GM21528 (cell line): ENCODE measurements around the gene ABCC11.

Source experiments
- ATAC-seq: cut with Tn5 transposase; IDR thresholded peaks from one replicate; pipeline ENCODE4 v1.9.1; 2021; ENCODE audit warnings: mild to moderate bottlenecking, moderate library complexity; ENCODE audit not compliant: unreplicated experiment, low FRiP score

ABCC11 gene

DNA sequence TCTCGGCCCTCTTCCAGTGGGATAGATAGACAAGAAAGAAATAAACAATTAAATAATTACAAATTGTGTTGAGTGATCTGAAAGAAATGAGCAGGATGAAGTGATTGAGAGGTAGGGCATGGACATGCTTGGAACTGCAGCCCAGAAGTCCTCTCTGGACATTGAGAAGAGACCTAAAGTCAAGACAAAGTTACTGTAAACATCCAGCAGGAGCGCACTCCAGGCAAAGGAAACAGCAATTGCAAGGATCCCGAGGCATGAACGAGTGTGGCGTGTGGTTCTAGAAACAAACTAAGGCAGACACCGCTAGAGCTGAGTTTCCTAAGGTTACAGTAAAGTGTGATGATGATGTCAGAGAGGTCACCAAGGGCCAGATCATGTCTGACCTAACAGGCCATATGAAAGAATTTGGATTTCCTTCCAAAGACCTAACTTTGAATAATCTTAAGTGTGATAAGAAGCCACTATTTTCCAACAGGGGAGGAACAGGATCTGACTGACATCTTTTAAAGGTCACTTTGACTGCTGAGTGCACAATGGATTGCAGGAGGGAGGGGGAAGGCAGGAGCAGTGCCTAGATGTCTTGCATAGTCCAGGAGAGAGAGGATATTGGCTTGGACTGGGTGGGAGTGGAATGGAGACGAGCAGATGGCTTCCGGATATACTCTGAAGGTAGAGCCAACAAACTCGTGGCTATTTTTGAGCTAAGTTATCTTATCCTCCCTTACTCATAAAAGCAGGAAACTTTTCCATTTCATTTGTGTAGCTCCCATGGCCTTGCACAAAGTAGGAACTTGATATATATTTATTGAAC, 110.6 kb downstream of the ABCC11 start:
- ATAC-seq = no peak

DNA sequence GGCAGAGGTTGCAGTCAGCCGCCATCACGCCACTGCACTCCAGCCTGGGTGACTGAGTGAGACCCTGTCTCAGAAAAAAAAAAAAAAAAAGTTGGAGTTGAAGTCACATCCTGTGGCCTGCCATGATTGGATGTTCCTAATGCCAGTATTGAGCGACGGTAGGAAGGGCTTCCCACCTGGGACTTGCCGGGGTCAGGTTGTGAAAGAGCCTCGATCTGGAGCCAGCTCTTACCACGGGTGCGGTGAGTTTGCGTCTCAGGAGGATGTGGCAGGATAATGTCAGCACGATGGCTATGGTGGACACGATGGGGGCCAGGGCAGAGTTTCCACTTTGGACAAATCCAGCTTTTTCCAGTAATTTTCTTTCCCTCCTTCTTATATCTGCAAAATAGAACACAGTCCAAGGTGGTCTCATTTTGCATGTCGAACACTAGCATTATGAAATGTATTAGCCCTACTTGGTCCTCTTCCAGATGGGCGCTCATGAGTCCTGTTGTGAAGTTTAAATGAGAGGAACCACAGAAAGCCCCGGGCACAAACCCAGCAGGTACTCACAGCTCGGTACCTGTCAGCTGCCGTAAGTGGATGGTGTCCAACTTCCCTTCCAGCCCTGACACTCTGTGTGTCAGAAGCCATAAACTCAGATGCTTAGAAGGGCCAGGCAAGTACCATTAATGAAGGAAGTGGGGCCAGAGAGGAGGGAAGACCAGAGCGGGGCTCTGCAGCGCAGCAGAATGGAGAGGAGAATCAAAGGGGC, 113.7 kb downstream of the ABCC11 start:
- no peak for ATAC-seq

DNA sequence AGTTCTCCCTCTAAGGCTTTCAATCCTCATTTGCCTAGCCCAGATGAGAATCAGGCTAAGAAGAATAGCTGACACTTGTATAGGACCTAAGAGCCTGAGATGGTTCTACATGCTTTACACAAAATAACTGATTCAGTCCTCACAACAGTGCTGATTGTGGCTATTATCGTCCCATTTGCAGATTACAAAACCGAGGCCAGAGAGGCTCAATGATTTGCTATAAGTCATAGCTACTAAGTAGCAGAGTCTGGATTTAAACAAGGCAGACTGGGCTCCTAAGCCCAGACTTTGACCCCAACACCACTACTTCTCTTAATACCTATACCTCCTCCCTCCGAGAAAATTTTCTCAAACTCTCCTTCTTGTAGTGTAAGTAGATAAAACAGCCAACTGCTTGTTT, 114.6 kb downstream of the ABCC11 start:
- ATAC-seq = no peak

DNA sequence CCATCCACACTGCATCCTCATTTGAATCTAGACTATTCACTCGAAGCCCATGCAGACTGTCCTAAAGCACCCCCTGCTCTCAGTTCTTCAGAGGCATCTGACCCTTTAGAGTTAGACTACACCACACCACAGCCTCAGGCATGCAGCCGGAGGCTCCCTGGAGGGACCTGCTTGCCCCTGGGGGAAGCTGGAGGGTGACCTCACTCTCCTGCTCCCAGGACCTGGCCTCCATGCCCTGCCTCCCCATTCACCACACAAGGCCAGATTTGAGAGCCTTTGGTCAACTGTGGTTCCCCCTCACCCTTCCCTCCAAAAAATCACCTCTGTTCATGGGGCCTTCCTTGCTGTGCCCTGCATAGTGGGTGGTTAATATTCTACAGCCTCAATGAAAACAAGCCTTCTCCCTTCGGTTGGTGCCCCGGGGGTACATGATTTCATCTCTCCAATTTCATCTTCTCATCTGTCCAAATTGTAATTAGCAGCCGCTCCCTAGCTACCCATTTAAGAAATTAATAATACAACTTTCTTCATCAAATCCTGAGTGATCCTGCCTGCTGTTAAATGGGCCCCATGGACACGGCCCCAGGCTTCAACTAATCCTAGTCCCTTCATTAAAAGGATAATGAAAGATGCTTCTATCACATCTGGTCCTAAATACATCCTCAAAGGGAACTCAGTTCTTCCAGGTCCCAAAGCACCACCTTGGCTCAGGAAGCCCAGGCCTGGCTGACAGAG, 116.0 kb downstream of the ABCC11 start:
- no peak for ATAC-seq

DNA sequence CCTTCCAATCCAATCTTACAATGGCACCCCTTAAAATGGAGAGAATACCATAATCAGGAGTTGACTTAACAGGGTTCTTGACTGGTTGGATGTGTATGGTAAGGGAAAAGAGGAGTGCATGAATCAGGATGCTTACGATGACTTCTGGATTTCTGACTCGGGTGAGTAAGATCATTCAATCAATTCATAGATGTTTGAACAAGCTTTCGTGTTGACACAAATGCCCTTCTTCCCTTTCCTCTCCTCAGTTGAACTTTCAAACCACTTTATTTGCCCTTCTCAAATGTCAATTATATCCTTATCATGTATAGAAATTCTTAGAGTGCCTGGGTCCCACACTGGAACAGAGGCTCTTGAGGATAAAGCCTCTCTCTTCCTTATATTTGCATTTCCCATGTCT, 117.4 kb downstream of the ABCC11 start:
- ATAC-seq = no peak

DNA sequence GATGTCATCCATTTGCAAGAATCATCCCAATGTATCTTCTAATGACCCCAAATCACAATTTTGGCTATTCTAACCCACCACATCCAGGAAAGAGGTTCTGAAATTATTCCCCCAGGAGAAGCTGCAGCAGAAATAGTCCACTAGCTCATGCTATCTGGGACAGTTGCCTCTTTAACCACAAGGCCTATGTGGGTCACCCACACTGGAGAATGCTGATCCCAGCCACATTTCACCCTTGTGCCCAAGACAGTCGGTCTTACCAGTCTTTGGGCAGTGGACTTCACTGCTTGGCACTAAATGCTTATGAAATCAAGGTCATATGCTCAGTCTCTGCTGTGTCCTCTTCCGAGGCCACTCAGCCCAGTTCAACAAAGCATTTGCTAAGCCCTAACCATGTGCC, 118.6 kb downstream of the ABCC11 start:
- ATAC-seq = no peak

DNA sequence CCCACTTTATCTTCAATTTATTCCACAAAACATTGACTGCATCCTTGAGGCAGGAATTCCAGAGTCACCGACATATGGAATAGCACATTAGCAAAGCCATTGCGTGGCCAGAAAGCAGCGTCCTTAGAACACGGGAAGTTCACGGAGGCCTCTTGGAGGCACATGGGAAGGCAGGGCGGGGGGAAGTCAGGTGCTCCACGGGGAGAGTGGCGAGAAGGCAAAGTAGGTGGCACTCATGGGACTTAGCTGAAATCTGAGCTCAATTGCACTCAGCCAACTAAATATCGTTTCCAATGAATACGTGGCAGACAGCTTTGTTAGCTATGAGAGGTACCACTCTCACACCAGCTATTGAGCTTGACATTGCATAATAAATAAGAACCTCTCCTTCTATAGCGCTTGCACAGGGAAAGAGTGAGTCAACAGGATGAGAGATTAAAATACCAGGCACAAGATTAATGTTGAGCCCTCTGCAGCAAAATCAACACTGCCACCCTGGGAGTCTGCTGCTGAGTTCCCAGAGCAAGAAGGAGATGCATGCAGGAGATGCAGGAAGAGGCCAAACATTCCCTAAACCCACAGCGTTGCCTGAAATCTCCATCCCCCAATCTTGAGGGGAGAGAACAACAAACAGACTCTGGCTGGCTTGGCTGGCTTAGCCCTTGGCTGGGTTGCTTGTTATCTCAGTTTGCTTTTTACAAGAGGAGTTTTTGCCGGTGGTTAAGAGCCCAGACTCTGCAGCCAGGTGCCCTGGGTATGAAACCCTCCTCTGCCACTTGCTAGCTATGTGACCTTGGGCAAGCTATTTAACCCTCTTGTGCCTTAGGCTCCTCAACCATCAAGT, 120.3 kb downstream of the ABCC11 start:
- ATAC-seq = no peak

DNA sequence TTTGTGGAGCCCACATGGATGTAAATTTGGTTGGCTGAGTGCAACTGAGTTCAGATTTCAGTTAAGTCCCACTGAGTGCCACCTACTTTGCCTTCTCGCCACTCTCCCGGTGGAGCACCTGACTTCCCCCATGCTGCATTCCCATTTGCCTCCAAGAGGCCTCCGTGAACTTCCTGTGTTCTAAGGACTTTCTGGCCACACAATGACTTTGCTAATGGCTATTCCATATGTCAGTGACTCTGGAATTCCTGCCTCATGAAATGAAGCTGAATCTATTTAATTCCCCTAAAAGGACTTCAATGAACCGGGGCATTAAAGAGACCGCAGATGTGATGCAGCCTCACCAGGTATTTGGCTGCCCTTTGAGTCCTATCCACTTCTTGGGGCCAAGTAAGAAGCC, 121.5 kb downstream of the ABCC11 start:
- no peak for ATAC-seq

DNA sequence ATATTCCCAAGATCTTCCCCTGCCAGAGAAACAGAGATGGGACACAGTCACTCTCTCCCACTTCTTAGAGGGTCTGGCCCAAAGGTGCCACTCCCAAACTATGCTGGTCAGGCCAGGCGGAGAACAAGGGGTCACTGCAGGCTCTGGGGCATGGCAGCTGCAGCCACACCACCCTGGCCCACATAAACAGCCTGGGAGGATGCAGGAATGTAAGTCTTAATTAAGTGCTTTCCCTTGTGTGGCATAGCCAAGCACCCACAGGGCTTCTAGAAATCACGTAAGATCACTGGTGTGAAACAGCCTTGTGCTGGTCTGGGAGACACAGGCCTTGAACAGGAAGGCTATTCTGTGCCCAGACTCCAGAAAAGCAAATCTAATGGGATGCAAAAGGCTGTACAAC, 123.1 kb downstream of the ABCC11 start:
- ATAC-seq = no peak

DNA sequence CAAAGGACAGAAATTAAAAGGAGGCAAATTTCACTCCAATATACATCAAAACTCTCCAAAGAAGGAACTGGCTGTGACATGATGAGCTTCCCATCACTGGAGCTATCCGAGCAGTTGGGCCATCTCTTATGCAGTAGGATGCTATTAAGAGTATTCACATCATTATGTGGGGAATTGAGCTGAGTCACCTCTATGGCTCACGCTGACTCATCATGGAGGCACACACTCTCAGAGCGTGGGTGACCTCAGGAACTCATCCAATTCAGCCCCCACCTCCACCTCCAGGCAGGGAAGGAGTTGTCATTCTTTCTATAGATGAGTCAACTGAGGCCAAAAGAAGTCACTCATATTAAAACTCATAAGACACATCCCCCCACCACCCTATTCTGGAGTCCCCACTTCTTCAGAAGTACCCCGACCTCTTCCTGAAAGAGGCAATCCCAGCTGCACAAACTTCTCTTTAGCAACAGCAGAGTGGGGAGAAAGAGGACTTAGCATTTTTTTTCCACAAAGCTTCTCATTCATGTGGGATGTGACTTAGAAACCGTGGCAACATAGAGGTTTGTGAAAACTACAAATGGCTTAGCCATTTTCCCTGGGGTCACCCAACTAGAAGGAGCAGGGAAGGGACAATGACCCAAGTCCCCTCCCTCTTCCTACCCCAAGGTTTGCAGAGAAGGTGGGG, 124.1 kb downstream of the ABCC11 start:
- ATAC-seq = no peak

DNA sequence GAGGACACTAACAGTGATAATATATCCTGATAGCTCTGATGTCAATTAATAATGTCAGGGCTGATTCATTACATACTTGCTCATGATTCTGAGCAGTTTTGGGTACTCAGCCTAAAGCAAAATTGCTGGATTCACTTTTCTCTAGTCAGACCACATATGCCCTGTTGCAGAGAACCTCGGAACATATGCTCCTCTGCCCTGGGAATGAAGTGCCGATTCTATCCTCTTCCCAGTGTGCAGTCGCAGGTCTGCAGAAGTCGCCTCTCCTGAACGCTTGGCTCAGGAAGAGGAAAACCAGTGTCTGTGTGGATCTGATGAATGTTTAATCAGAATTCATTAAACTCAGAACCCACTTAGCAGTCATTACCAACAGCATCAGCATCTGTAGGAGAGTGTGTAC, 126.1 kb downstream of the ABCC11 start:
- no peak for ATAC-seq

DNA sequence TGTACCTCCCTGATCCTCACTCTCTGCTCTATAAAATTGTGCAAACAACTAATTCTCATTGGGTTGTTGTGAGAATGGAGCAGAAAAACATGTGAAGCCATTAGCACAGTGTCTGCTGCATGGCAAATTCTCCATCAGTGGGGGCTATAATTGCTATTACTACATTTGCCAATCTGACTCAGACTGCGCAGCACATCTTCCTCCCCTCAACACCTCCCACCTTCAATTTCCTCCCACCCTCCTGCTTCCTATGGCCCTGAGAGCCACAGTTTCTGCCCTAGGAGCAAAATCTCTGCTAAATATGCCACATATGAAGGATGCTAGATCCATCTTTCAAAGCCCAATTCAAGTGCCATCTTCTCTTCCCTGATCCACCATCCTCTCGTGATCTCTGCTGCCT, 128.5 kb downstream of the ABCC11 start:
- no peak for ATAC-seq

DNA sequence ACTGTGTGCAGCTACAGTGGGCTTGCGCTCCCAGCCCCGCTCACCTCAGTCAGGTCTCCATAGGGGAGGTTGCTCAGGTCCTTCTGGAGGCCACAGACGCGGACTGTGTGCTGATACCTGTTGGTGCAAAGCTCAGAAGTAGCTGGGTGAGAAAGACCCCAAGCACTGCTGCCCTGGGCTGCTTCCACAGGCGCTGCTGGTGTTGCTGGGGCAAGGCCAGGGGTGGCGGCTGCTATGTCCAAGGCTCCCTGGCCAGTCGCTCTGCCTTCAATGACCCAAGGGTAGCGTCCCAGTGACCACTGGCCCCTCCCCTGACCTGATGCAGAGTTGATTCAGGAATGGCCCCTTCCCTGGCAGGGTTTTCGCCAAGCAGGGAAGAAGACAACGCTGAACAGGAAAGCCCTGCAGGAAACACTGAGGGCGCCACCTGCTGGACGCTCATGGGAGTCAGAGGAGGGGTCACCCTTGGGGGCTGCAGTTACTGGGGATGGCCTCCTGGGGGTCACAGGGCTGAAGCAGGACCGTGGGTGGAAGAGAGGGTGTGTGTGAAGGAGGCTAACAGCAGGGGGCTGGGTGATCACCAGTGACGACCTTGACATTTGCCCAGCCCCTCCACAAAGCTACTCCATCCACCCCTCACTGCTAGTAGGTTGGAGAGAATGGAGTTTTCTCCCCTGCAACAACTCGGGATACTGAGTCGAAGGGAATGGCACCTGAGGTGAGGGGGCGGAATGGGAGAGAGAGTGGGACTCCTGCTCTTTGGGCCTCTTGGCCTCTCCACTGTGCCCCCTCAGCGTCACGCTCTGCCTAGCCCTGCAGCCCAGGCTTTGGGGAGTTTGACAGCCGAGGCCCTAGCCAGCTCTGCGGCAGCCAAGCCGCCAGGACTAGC, 129.9 kb downstream of the ABCC11 start:
- ATAC-seq = no peak
